Mucosa of stomach (tissue), 1 donor: ENCODE measurements around the gene CCDC187.
"Not testable (repeated sequence)": the region's sequence is repeated elsewhere in the genome, so short reads cannot be mapped to it uniquely, and the experiment has no call there.

ENCODE experiments used
- H3K27me3 ChIP-seq: one replicate; pipeline ENCODE4 v1.7.0; 2013; ENCODE audit warnings: mild to moderate bottlenecking, low read length; ENCODE audit not compliant: control insufficient read depth, insufficient read depth
- H3K36me3 ChIP-seq: one replicate; pipeline ENCODE4 v1.7.0; 2013; ENCODE audit warnings: low read length; ENCODE audit not compliant: control insufficient read depth, insufficient read depth
- H3K4me1 ChIP-seq: one replicate; pipeline ENCODE4 v1.7.0; 2013; ENCODE audit warnings: mild to moderate bottlenecking, low read length; ENCODE audit not compliant: control insufficient read depth, insufficient read depth
- H3K4me3 ChIP-seq: one replicate; pipeline ENCODE4 v1.7.0; 2013; ENCODE audit warnings: low read length
- H3K9ac ChIP-seq: one replicate; pipeline ENCODE4 v1.7.0; 2013; ENCODE audit warnings: mild to moderate bottlenecking, low read length, moderate library complexity
- H3K9me3 ChIP-seq: one replicate; pipeline ENCODE4 v1.7.0; 2013; ENCODE audit warnings: mild to moderate bottlenecking, low read length, moderate library complexity; ENCODE audit not compliant: control insufficient read depth
- donor health status: Pancreatic carcinoma.

The CCDC187 gene

DNA sequence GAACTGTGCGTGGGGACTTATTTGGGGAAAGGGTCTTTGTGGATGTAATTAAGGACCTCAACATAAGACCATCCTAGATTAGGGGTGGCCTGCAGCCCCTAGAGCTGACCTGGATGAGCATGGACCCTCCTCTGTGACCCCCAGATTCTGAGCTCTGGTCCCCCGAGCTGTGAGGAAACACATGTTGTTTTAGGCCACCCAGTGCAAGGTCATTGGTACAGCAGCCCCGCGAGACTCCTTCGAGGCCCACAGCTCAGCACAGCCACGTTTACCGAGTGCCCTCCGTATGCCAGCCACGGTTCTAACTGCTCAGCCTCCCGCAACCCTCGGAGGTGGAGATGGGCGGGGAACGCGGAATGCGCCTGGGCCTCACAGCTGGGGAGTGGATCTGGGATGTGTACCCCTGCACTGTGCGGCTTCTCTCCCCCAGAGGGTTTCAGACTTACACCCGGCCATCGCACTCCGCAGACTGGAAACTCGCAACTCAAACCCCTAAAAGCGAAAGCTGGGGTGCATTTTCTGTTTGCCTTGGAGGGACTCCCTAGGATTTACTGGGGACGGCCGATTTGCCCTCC, 18.9 kb upstream of the CCDC187 start:
- H3K9me3 ChIP-seq = no peaks in the 10 kb centered on the region
- peaks cover 27% of the 10 kb centered on the region for H3K4me1 ChIP-seq
- peaks cover 8% of the 10 kb centered on the region for H3K27me3 ChIP-seq
- H3K36me3 ChIP-seq = no peaks in the 10 kb centered on the region
- no peak overlapping the region for H3K9ac ChIP-seq
- H3K4me3 ChIP-seq = no peak overlapping the region

DNA sequence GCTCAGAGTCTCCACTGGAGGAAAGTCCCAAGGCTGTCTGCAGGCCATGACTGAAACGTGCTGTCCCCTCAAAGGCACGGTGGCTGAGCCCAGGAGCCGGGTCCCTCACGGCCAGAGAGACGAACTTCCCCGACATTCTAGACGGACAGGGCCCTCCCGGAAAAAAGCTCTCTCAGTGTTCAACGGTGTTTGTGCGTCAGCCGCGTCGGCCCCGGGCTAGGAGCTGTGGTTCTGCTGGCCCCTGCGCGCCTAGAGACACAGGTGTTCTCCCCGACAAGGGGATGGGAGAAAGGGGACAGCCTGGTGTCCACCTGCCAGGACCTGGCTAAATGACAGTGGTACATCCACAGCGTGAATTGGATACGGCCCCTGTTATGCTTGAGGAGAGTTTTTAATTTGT, 17.7 kb upstream of the CCDC187 start:
- peaks cover 4% of the 10 kb centered on the region for H3K27me3 ChIP-seq
- H3K4me3 ChIP-seq = no peak overlapping the region
- no peaks in the 10 kb centered on the region for H3K36me3 ChIP-seq
- peaks cover 22% of the 10 kb centered on the region for H3K4me1 ChIP-seq
- no peaks in the 10 kb centered on the region for H3K9me3 ChIP-seq
- H3K9ac ChIP-seq = no peak overlapping the region

DNA sequence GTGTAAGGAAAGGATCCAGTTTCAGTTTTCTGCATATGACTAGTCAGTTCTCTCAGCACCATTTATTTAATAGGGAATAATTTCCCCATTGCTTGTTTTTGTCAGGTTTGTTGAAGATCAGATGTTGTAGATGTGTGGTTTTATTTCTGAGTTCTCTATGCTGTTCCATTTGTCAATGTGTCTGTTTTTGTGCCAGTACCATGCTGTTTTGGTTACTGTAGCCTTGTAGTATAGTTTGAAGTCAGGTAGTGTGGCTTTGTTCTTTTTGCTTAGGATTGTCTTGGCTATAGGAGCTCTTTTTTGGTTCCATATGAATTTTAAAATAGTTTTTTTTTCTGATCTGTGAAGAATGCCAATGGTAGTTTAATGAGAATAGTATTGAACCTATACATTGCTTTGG, 17.1 kb upstream of the CCDC187 start:
- peaks cover 17% of the 10 kb centered on the region for H3K4me1 ChIP-seq
- H3K36me3 ChIP-seq, H3K4me3 ChIP-seq, H3K9me3 ChIP-seq, H3K9ac ChIP-seq, H3K27me3 ChIP-seq: not testable (repeated sequence)

DNA sequence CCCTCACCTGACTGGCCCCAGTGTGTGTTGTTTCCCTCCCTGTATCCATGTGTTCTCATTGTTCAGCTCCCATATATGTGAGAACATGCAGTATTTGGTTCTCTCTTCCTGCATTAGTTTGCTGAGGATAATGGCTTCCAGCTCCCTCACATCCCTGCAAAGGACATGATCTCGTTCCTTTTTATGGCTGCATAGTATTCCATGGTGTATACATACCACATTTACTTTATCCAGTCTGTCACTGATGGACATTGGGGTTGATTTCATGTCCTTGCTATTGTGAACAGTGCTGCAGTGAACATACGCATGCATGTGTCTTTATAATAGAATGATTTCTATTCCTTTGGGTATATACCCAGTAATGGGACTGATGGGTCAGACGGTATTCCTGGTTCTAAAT, 16.1 kb upstream of the CCDC187 start:
- H3K4me1 ChIP-seq = peaks cover 15% of the 10 kb centered on the region
- H3K9ac ChIP-seq, H3K4me3 ChIP-seq, H3K36me3 ChIP-seq, H3K27me3 ChIP-seq, H3K9me3 ChIP-seq: not testable (repeated sequence)

DNA sequence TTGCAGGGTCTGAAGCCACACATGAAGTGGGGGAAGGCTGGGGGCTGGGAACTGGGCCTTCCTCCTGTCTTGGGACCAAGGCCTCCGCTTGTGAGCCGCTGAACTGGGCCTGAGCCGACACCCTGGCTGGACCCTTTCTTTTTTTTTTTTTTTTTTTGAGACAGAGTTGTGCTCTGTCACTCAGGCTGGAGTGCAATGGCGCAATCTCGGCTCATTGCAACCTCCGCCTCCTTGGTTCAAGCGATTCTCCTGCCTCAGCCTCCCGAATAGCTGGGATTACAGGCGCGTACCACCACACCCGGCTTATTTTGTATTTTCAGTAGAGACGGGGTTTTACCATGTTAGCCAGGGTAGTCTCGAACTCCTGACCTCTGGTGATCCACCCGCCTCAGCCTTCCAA, 15.3 kb upstream of the CCDC187 start:
- not testable (repeated sequence) for H3K9me3 ChIP-seq, H3K27me3 ChIP-seq, H3K4me1 ChIP-seq, H3K9ac ChIP-seq, H3K36me3 ChIP-seq, H3K4me3 ChIP-seq

DNA sequence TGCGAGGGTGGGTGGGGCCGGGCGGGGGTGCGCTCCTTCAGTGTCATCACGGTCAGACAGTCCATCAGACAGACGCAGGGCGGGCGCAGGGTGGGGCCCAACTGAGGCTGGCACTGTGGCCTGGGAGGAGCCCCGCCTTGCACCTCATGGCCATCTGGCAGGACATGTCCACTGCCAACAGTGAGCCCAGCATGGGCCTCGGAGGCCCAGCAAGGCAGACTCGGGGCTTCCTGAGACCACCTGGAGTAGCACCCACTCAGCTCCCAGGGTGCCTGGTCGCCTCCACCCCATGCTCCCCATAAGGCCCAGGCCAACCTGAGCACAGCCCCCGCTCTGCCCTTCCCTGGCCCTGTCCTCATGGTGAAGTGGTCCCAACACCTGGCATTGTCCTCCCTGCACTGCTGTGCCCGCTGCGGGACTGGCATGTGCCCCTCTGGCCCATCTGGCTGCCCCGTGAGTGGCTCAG, 14.9 kb upstream of the CCDC187 start:
- no peaks in the 10 kb centered on the region for H3K36me3 ChIP-seq
- H3K4me3 ChIP-seq = no peak overlapping the region
- H3K4me1 ChIP-seq = peaks cover 3% of the 10 kb centered on the region
- peaks cover 4% of the 10 kb centered on the region for H3K9me3 ChIP-seq
- no peak overlapping the region for H3K9ac ChIP-seq
- no peaks in the 10 kb centered on the region for H3K27me3 ChIP-seq

GRCh38 chr9:136318111-136318775, 14.3 kb upstream of the CCDC187 start:
- no peaks in the 10 kb centered on the region for H3K36me3 ChIP-seq
- no peak overlapping the region for H3K4me3 ChIP-seq
- H3K9ac ChIP-seq = no peak overlapping the region
- H3K4me1 ChIP-seq = no peaks in the 10 kb centered on the region
- no peaks in the 10 kb centered on the region for H3K27me3 ChIP-seq
- H3K9me3 ChIP-seq = peaks cover 4% of the 10 kb centered on the region

GRCh38 chr9:136317695-136318094, 13.8 kb upstream of the CCDC187 start:
- Histone ChIP-seq H3K27me3 (no peaks in the 10 kb centered on the region), H3K4me3 (no peak overlapping the region), H3K36me3 (no peaks in the 10 kb centered on the region), H3K9ac (no peak overlapping the region), H3K9me3 (peaks cover 4% of the 10 kb centered on the region), H3K4me1 (no peaks in the 10 kb centered on the region)

DNA sequence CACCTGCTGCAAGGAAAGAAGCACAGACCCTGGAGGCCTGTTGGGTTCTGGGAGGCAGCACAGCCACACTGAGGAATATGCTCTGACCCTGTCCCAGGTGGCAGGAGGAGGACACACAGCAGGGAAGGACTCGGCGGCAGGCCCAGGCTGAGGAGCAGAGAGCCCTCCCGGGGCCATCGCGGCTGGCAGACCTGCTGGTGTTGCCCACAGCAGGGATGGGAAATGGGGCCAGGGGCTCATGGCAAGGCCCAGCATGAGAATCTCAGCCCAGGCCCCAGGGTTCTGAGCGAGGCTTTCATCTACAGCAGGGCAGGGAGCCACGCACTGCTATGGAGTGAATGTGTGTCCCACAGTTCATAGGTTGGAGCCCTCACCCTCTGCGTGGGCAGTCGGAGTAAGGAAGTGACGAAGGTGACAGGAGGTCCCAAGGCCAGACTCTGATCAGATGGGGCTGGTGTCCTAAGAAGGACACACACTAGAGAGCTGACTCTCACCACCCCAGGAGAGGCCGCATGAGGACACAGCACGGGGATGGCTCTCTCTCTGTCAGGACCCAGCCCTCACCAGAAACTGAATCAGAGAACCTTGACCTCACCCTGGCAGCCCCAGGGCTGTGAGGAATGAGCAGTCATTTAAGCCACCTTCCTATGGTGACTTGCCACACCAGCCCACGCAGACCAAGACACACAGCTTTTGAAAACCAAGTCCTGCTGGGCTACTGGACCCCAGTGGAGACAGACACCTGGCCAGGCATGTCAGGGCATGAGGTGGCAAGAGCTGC, 13.2 kb upstream of the CCDC187 start:
- no peaks in the 10 kb centered on the region for H3K27me3 ChIP-seq
- H3K9me3 ChIP-seq = peaks cover 4% of the 10 kb centered on the region
- peaks cover 6% of the 10 kb centered on the region for H3K4me1 ChIP-seq
- no peak overlapping the region for H3K9ac ChIP-seq
- H3K36me3 ChIP-seq = no peaks in the 10 kb centered on the region
- H3K4me3 ChIP-seq = no peak overlapping the region

GRCh38 chr9:136316271-136316751, 12.4 kb upstream of the CCDC187 start:
- H3K9me3 ChIP-seq = peaks cover 4% of the 10 kb centered on the region
- H3K36me3 ChIP-seq = no peaks in the 10 kb centered on the region
- no peaks in the 10 kb centered on the region for H3K27me3 ChIP-seq
- peaks cover 12% of the 10 kb centered on the region for H3K4me1 ChIP-seq
- no peak overlapping the region for H3K9ac ChIP-seq
- H3K4me3 ChIP-seq = no peak overlapping the region

DNA sequence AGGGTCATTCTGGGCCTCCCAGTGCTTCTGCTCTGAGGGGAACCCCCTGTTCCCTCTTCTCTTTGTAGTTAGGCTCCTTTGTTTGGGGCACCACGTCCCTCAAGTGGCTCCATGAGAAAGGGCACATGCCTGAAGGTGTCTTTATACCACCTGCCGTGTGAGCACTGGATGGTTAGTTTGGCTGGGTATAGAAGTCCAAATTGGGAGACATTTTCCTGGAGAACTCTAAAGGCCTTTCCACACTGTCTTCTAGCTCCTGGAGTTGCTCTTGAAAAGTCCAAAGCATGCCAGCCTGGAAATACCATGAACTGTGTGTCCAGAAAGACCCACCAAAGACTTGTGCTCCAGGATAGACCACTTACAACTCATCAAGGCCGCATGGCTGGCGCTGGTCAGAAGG, 11.1 kb upstream of the CCDC187 start:
- Histone ChIP-seq H3K4me3 (no peak overlapping the region), H3K9ac (no peak overlapping the region), H3K27me3 (no peaks in the 10 kb centered on the region), H3K36me3 (no peaks in the 10 kb centered on the region), H3K4me1 (peaks cover 23% of the 10 kb centered on the region), H3K9me3 (peaks cover 4% of the 10 kb centered on the region)

DNA sequence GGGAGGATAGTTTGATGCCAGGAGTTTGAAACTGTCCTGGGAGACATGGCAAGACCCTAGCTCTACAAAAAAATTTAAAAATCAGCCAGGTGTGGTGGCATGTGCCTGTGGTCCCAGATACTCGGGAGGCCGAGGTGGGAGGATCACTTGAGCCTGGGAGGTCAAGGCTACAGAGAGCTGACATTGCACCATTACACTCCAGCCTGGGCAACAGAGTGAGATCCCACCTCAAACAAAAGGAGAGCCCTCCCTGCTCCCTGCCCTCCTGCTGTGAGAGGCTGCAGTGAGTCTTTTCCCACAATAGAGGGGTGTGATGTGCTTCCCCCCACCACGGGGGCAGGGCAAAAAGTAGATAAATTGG, 10.1 kb upstream of the CCDC187 start:
- Histone ChIP-seq H3K4me3 (no peak overlapping the region), H3K4me1 (peaks cover 23% of the 10 kb centered on the region), H3K9ac (no peak overlapping the region), H3K27me3 (no peaks in the 10 kb centered on the region), H3K36me3 (no peaks in the 10 kb centered on the region), H3K9me3 (peaks cover 4% of the 10 kb centered on the region)
